ENCODE results near the gene THSD4. TPM values are rescaled to one million over a fixed set of nuclear protein-coding genes. Genes with fewer than 3 reads are reported as not detected.

Gene THSD4
- total and polyA plus RNA-seq, 2 of the 8 experiments (the other 6 are each of a cell fraction or from before 2014, with no cell fraction given): 2.5 to 6.2 TPM

DNA sequence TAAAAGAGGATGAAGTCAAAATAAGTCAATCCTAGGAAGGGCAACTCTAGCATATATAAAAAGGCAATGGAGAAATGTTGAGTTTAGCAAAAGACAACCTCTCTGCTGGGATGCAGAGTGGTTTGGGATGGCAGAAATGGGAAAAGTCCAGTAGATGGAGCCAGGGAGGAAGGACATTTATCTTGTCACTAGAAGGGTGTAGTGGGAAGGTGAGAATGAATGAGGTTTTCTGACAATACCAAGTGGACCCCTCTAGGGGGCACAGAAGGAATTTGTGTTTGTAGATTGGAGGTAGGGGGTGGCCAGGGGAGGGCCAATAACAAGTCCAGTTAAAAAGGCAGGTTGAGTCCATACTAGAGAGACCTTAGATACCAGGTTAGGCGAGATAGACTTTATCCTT, 80.0 kb downstream of the THSD4 start:
- Histone ChIP-seq H3K23me2 (ENCODE audit: low read depth, low read length) (peaks cover 6% of the 10 kb centered on the region; the same call in 1 of the 2 replicates), H2BK15ac (ENCODE audit: low read length) (no peak overlapping the region), H3K23ac (ENCODE audit: insufficient read length) (no peak overlapping the region), H3K79me2 (ENCODE audit: control insufficient read depth in 1 of 2, insufficient read depth in 2 of 2, low read length in 2 of 2) (no peaks in the 10 kb centered on the region), H3K4me2 (ENCODE audit: insufficient read depth in 1 of 2, low read depth in 2 of 2, low read length in 2 of 2) (no peak overlapping the region), H4K8ac (ENCODE audit: extremely low read depth, insufficient read depth, low read length) (no peak overlapping the region), H3K14ac (ENCODE audit: insufficient read length) (no peak overlapping the region), H2BK120ac (replicated peaks; ENCODE audit: low read depth, low read length) (no peak overlapping the region), H3K9ac (replicated peaks in 1 of 4; ENCODE audit: extremely low read depth in 1 of 4, low read depth in 3 of 4, low read length in 3 of 4) (no peak overlapping the region), H3K79me1 (ENCODE audit: low read depth, low read length) (peaks cover 5% of the 10 kb centered on the region), H3K27me3 (replicated peaks in 1 of 4; ENCODE audit: control insufficient read depth in 3 of 4, extremely low read depth in 1 of 4, insufficient read depth in 3 of 4, low read length in 3 of 4) (peaks cover 0 to 4% (median under 1%) of the 10 kb centered on the region in 4 experiments; a peak in 2 of 7 replicates), H3K27ac (ENCODE audit: low read depth, low read length) (no peak overlapping the region), H3K36me3 (ENCODE audit: control insufficient read depth in 2 of 4, insufficient read depth in 4 of 4, low read length in 3 of 4) (no peaks in the 10 kb centered on the region; a peak in 1 of 8 replicates), H4K20me1 (replicated peaks in 1 of 2; ENCODE audit: control insufficient read depth in 1 of 2, insufficient read depth in 2 of 2, low read length in 2 of 2) (peaks cover 0 to 5% of the 10 kb centered on the region in 2 experiments), H2BK20ac (ENCODE audit: low read length) (no peak overlapping the region), H3K4ac (replicated peaks; ENCODE audit: insufficient read length, low read depth, low read length) (no peak overlapping the region), H3K4me3 (ENCODE audit: extremely low read depth in 1 of 4, insufficient read depth in 2 of 4, low read depth in 3 of 4, low read length in 4 of 4) (no peak overlapping the region), H4K5ac (ENCODE audit: insufficient read length, low read depth, low read length) (no peak overlapping the region), H3K4me1 (replicated peaks in 1 of 4; ENCODE audit: control insufficient read depth in 3 of 4, insufficient read depth in 4 of 4, low read length in 3 of 4) (peaks cover 0 to 3% (median under 1%) of the 10 kb centered on the region in 4 experiments; a peak in 1 of 7 replicates), H3K9me3 (ENCODE audit: insufficient read depth in 2 of 2, low read depth in 1 of 2, low read length in 1 of 2) (no peaks in the 10 kb centered on the region), H2BK5ac (ENCODE audit: low read depth, low read length) (peak overlapping the region; percentile 7; the same call in 1 of the 2 replicates), H3K18ac (ENCODE audit: extremely low read depth, low read length) (no peak overlapping the region), H4K91ac (replicated peaks; ENCODE audit: insufficient read length, low read length) (no peak overlapping the region), H2AK5ac (ENCODE audit: low read depth, low read length) (peak overlapping the region; percentile 70; the same call in 1 of the 2 replicates), H2AFZ (ENCODE audit: low read length) (no peak overlapping the region), H2BK12ac (ENCODE audit: low read depth, low read length) (peak overlapping the region; percentile 77), H3K56ac (replicated peaks; ENCODE audit: insufficient read length, low read depth, low read length) (no peak overlapping the region)
- FAIRE-seq (peak; percentile 79), DNase-seq (ENCODE audit: low read depth in 1 of 2, low spot score in 2 of 2) (peak in 1 of 2 experiments; percentile 46)
- POLR2A ChIA-PET (ENCODE audit: partially characterized antibody): interaction anchor here (1.3 kb wide), 1 partner anchor 9 kb away, joined by 3 read pairs; no protein-coding TSS in a partner anchor
- TF ChIP-seq TEAD4 (IDR thresholded peaks at IDR 0.05; ENCODE audit: low read depth, low read length) (peak; percentile 24; the same call in 1 of the 2 replicates), POU5F1 (IDR thresholded peaks at IDR 0.05; ENCODE audit: low read depth, low read length) (no peak), YY1 (IDR thresholded peaks at IDR 0.05; ENCODE audit: low read depth, low read length) (0 out of 2 replicates have a peak, but pooled peaks have one; percentile 22), RAD21 (IDR thresholded peaks at IDR 0.05 in 1 of 2, conservative IDR thresholded peaks at IDR 0.05 in 1 of 2; ENCODE audit: low read depth in 2 of 2, low read length in 2 of 2) (peak; percentile 72 to 85), SIRT6 (IDR thresholded peaks at IDR 0.05; ENCODE audit: low read length) (no peak)
- TF ChIP-seq, protein P1, sequence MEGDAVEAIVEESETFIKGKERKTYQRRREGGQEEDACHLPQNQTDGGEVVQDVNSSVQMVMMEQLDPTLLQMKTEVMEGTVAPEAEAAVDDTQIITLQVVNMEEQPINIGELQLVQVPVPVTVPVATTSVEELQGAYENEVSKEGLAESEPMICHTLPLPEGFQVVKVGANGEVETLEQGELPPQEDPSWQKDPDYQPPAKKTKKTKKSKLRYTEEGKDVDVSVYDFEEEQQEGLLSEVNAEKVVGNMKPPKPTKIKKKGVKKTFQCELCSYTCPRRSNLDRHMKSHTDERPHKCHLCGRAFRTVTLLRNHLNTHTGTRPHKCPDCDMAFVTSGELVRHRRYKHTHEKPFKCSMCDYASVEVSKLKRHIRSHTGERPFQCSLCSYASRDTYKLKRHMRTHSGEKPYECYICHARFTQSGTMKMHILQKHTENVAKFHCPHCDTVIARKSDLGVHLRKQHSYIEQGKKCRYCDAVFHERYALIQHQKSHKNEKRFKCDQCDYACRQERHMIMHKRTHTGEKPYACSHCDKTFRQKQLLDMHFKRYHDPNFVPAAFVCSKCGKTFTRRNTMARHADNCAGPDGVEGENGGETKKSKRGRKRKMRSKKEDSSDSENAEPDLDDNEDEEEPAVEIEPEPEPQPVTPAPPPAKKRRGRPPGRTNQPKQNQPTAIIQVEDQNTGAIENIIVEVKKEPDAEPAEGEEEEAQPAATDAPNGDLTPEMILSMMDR (IDR thresholded peaks at IDR 0.05; ENCODE audit: control extremely low read depth in 1 of 3, insufficient read depth in 1 of 3, low read depth in 1 of 3, low read length in 3 of 3): peak in 2 of 3 experiments; percentile 69 to 78; a peak in 3 of 4 replicates
- WGBS, 2 experiments (ENCODE audit: extremely low coverage in 1 of 2, insufficient coverage in 1 of 2, insufficient read length in 1 of 2, insufficient replicate concordance in 2 of 2, low coverage in 1 of 2, low lambda C conversion rate in 2 of 2, missing lambda C conversion rate in 1 of 2): 80% methylated on average over 1 of the region's 1 CpG; no CpG with 5 or more reads in 1 of the 2 experiments
- CTCF ChIA-PET (ENCODE audit: partially characterized antibody): interaction anchor here (0.8 to 2.6 kb wide), 15 partner anchors 11 to 605 kb away, joined by 3 to 12 read pairs (median 4); no protein-coding TSS in a partner anchor

Data from H1 (cell line).